PC-9 (cell line): Measurements from ENCODE around the gene NR1I2. TPM values are rescaled to one million over a fixed set of nuclear protein-coding genes. Genes with fewer than 3 reads are reported as not detected.

Source experiments
- BruUV-seq: library from RNA; stranded (reverse); fragments of 400-500 nt; replicated peaks from 2 replicates; lab custom pipeline; 2021; lab: Mats Ljungman, UMichigan
- CTCF ChIA-PET: fragments of 300-600 bp; sonication (Branson Sonifier 250); formaldehyde crosslinking; loops from one replicate; lab custom pipeline; 2022; ENCODE audit warnings: antibody characterized with exemption; lab: Charles Lee
- POLR2A ChIA-PET: fragments of 300-600 bp; sonication (Branson Sonifier 250); formaldehyde crosslinking; loops from one replicate; lab custom pipeline; 2022; ENCODE audit warnings: antibody characterized with exemption; ENCODE audit not compliant: unreplicated experiment; lab: Charles Lee
- DNase-seq, 2 experiments: peaks; one replicate each; pipeline versions ENCODE4 v3.0.0 to v3.0.0-alpha.2; 2015 to 2022; ENCODE audit warnings: mixed read lengths in 1 of 2
- H2AFZ ChIP-seq: fragments of 200-600 bp; sonication (generic); 2 replicates; pipeline ENCODE4 v1.8.1; 2017; ENCODE audit warnings: antibody characterized with exemption
- H3F3A ChIP-seq: fragments of 200-600 bp; sonication (generic); 2 replicates; pipeline ENCODE4 v1.8.1; 2017; ENCODE audit warnings: antibody characterized with exemption, mild to moderate bottlenecking, low read depth; ENCODE audit not compliant: insufficient read depth
- H3K27ac ChIP-seq: fragments of 200-600 bp; sonication (generic); 2 replicates; pipeline ENCODE4 v1.6.1; 2016; ENCODE audit warnings: mixed run types
- H3K27me3 ChIP-seq: fragments of 200-600 bp; sonication (generic); 2 replicates; pipeline ENCODE4 v1.6.1; 2016; ENCODE audit warnings: low read depth, mixed run types; ENCODE audit not compliant: insufficient read depth
- H3K36me3 ChIP-seq: fragments of 200-600 bp; sonication (generic); 2 replicates; pipeline ENCODE4 v1.6.1; 2016; ENCODE audit warnings: low read depth, mixed run types
- H3K4me1 ChIP-seq: fragments of 200-600 bp; sonication (generic); replicated peaks from 2 replicates; pipeline ENCODE4 v1.6.1; 2016; ENCODE audit warnings: mixed run types; ENCODE audit not compliant: insufficient read depth
- H3K4me2 ChIP-seq: fragments of 200-600 bp; sonication (generic); 2 replicates; pipeline ENCODE4 v1.6.1; 2017; ENCODE audit warnings: mixed run types
- H3K4me3 ChIP-seq: fragments of 200-600 bp; sonication (generic); 2 replicates; pipeline ENCODE4 v1.6.1; 2016; ENCODE audit warnings: mixed run types
- H3K79me2 ChIP-seq: fragments of 200-600 bp; sonication (generic); 2 replicates; pipeline ENCODE4 v1.6.1; 2017; ENCODE audit warnings: low read depth, mixed run types
- H3K9me2 ChIP-seq: fragments of 200-600 bp; sonication (generic); 2 replicates; pipeline ENCODE4 v1.8.1; 2017; ENCODE audit warnings: mild to moderate bottlenecking; ENCODE audit not compliant: insufficient read depth
- H3K9me3 ChIP-seq: fragments of 200-600 bp; sonication (generic); 2 replicates; pipeline ENCODE4 v1.8.1; 2016; ENCODE audit warnings: low read depth; ENCODE audit not compliant: insufficient read depth
- H4K20me1 ChIP-seq: fragments of 200-600 bp; sonication (generic); 2 replicates; pipeline ENCODE4 v1.8.1; 2017; ENCODE audit not compliant: insufficient read depth
- CTCF ChIP-seq: fragments of 200-600 bp; sonication (generic); conservative IDR thresholded peaks from 2 replicates; pipeline ENCODE4 v1.6.1; 2017; ENCODE audit warnings: mixed run types, antibody characterized with exemption, mild to moderate bottlenecking, moderate library complexity
- EZH2 ChIP-seq: fragments of 200-600 bp; sonication (generic); IDR thresholded peaks from 2 replicates; pipeline ENCODE4 v1.8.0; 2017; ENCODE audit warnings: antibody characterized with exemption, low read depth
- intact Hi-C: fragments of 100-400 bp; cut with micrococcal nuclease; formaldehyde crosslinking; loops from one replicate; pipeline ENCODE4 v1.10.0; 2022; ENCODE audit not compliant: unreplicated experiment
- total RNA-seq: library from RNA; stranded (reverse); gene quantifications from 2 replicates; pipeline ENCODE4 v1.2.3, GENCODE V29; 2021

Gene NR1I2
- total RNA-seq, 1 experiment from 2014 or later, result not detected

- H3K4me1 ChIP-seq, result no peaks in the 10 kb centered on the region
- ChIA-PET CTCF (no interaction called here), POLR2A (no interaction called here)
- no peaks in the 10 kb centered on the region for H3K9me2 ChIP-seq
- H3K27ac ChIP-seq, result no peak overlapping the region
- no peak overlapping the region for H3K4me2 ChIP-seq
- no peaks in the 10 kb centered on the region for H3K27me3 ChIP-seq
- no peak overlapping the region for H2AFZ ChIP-seq
- no TSS peak for BruUV-seq
- TF ChIP-seq EZH2, result no peak
- TF ChIP-seq CTCF, result no peak
- no peaks in the 10 kb centered on the region; the same call in 1 of the 2 replicates for H4K20me1 ChIP-seq
- H3K36me3 ChIP-seq, result peaks cover 17% of the 10 kb centered on the region
- H3K4me3 ChIP-seq, result no peak overlapping the region
- H3F3A ChIP-seq, result peaks cover 15% of the 10 kb centered on the region; the same call in 1 of the 2 replicates
- DNase-seq, result no peak
- no peaks in the 10 kb centered on the region for H3K79me2 ChIP-seq
- intact Hi-C loops, result no loop called here
- H3K9me3 ChIP-seq, result no peaks in the 10 kb centered on the region
These were observed 82.6 kb downstream of the NR1I2 start for GRCh38 chr3:119864476-119864875.

Other genes with a start within 250 kb of the NR1I2 start
- gene CD80, start 222.5 kb upstream of the NR1I2 start, total RNA-seq, result not detected in 2 replicates
- 1.4 and 1.6 TPM in 2 replicates for gene ADPRH, start 202.6 kb upstream of the NR1I2 start, total RNA-seq
- gene PLA1A, start 184.2 kb upstream of the NR1I2 start, total RNA-seq, result not detected in 2 replicates
- gene POPDC2, start 121.5 kb upstream of the NR1I2 start, total RNA-seq, result 3.0 and 3.5 TPM in 2 replicates
- 57.6 and 61.4 TPM in 2 replicates for gene COX17, start 104.7 kb upstream of the NR1I2 start, total RNA-seq
- gene CFAP91, start 79.1 kb upstream of the NR1I2 start, total RNA-seq, result 0.48 and 1.2 TPM in 2 replicates